Right ventricle myocardium superior (tissue), 1 donor: ENCODE results near the gene NUMB. TPM values are rescaled to one million over a fixed set of nuclear protein-coding genes. Genes with fewer than 3 reads are reported as not detected.

Source experiments
- ATAC-seq: fragments of 200-7000 bp; cut with Tn5 transposase; one replicate; pipeline ENCODE4 v1.9.1; 2020; ENCODE audit warnings: mild to moderate bottlenecking; ENCODE audit not compliant: poor library complexity
- DNase-seq: peaks from one replicate; pipeline ENCODE4 v3.0.0-alpha.2; 2020
- intact Hi-C: fragments of 100-400 bp; cut with DNase I; formaldehyde crosslinking; loops from one replicate; pipeline ENCODE4 v1.11.2; 2022
- long read RNA-seq: library from polyadenylated mRNA; unstranded; transcript quantifications from one replicate; pipeline ENCODE4 v2.0.0, GENCODE V29; 2021
- total RNA-seq: library from RNA; stranded (reverse); fragmentation: NEBNext Ultra II Directional; extraction: Animal tissue kit (Norgen Biotek cat#: 25700); gene quantifications from one replicate; pipeline ENCODE4 v1.2.1, GENCODE V29; 2021
- donor health status: DM: no; HTN: yes; CAD: no; lungs with severe emphysema.

NUMB gene
- total RNA-seq, result 37.2 TPM
- long read RNA-seq, transcript NUMB-215 (12 exons, 3,037 nt), result minor isoform, 8 of 79 reads
- long read RNA-seq, transcript NUMB-211 (11 exons, 3,607 nt), result major isoform, 28 of 79 reads
- long read RNA-seq, partial matches to known transcripts, result 4 of 79 reads
- long read RNA-seq, other reads (novel, unspliced or antisense), result 38 of 79 reads

GRCh38 chr14:73458183-73458976 lies at the start of gene NUMB:
Gene NUMB, minus strand, starts transcription at chr14:73458546. Its CDS starts 102,795 bp downstream, at chr14:73355751.
- peak; percentile 97 for DNase-seq
- intact Hi-C loops, result no loop called here

GRCh38 chr14:73503648-73504047 lies 45.3 kb upstream of the NUMB start:
- ATAC-seq (no peak), DNase-seq (no peak)
- intact Hi-C loops, result no loop called here

More at GRCh38 chr14:73458183-73458976, at the start of gene NUMB:
- ATAC-seq, result peak; percentile 97

GRCh38 chr14:73502017-73502619 lies 43.8 kb upstream of the NUMB start:
- intact Hi-C loops, result no loop called here
- DNase-seq, result no peak
- no peak for ATAC-seq

- no peak for DNase-seq
- ATAC-seq, result no peak
- intact Hi-C loops, result no loop called here
These were observed 42.0 kb upstream of the NUMB start for GRCh38 chr14:73500360-73500759.

GRCh38 chr14:73494593-73494992 lies 36.2 kb upstream of the NUMB start:
- intact Hi-C loops, result no loop called here
- DNase-seq, result no peak
- ATAC-seq, result no peak

- ATAC-seq (peak; percentile 30), DNase-seq (no peak)
- intact Hi-C loops, result no loop called here
These were observed 34.3 kb upstream of the NUMB start for GRCh38 chr14:73492670-73493069.

GRCh38 chr14:73492043-73492552 lies 33.8 kb upstream of the NUMB start:
- ATAC-seq, result no peak
- DNase-seq, result no peak
- intact Hi-C loops, result no loop called here

- intact Hi-C loops, result no loop called here
- ATAC-seq (peak; percentile 64), DNase-seq (peak; percentile 75)
These were observed 33.1 kb upstream of the NUMB start for GRCh38 chr14:73491256-73492042.

GRCh38 chr14:73489481-73490175 lies 31.3 kb upstream of the NUMB start:
- intact Hi-C loops, result no loop called here
- DNase-seq (no peak), ATAC-seq (no peak)

- intact Hi-C loops, result no loop called here
- DNase-seq, result no peak
- ATAC-seq, result no peak
These were observed 20.3 kb upstream of the NUMB start for GRCh38 chr14:73478684-73479083.

- intact Hi-C loops, result no loop called here
- DNase-seq, result no peak
- peak; percentile 22 for ATAC-seq
These were observed 19.4 kb upstream of the NUMB start for GRCh38 chr14:73477618-73478266.

- no peak for ATAC-seq
- intact Hi-C loops, result no loop called here
- DNase-seq, result no peak
These were observed 18.1 kb upstream of the NUMB start for GRCh38 chr14:73476451-73476931.

- no peak for ATAC-seq
- no peak for DNase-seq
- intact Hi-C loops, result loop anchor here (5.0 kb wide), 2 partner anchors 178 to 303 kb away; no protein-coding TSS in a partner anchor
These were observed 16.6 kb upstream of the NUMB start for GRCh38 chr14:73474952-73475351.

- DNase-seq (no peak), ATAC-seq (peak; percentile 86)
- intact Hi-C loops, result loop anchor here (5.0 kb wide), 2 partner anchors 175 to 300 kb away; no protein-coding TSS in a partner anchor
These were observed 14.1 kb upstream of the NUMB start for GRCh38 chr14:73472185-73473114.

- intact Hi-C loops, result loop anchor here (5.0 kb wide), 2 partner anchors 174 to 299 kb away; no protein-coding TSS in a partner anchor
- DNase-seq (no peak), ATAC-seq (no peak)
These were observed 13.3 kb upstream of the NUMB start for GRCh38 chr14:73471582-73472184.

- no peak for DNase-seq
- intact Hi-C loops, result no loop called here
- no peak for ATAC-seq
These were observed 10.6 kb upstream of the NUMB start for GRCh38 chr14:73468828-73469375.
